Activated effector memory CD4-positive, alpha-beta T cell treated with Interleukin-2 at 50 U/mL for 16 hours (primary cell): ENCODE results near the gene ANGPTL4.

ENCODE experiments used
- DNase-seq: peaks from one replicate; pipeline ENCODE4 v3.0.0-alpha.2; 2020

ANGPTL4 gene

DNA sequence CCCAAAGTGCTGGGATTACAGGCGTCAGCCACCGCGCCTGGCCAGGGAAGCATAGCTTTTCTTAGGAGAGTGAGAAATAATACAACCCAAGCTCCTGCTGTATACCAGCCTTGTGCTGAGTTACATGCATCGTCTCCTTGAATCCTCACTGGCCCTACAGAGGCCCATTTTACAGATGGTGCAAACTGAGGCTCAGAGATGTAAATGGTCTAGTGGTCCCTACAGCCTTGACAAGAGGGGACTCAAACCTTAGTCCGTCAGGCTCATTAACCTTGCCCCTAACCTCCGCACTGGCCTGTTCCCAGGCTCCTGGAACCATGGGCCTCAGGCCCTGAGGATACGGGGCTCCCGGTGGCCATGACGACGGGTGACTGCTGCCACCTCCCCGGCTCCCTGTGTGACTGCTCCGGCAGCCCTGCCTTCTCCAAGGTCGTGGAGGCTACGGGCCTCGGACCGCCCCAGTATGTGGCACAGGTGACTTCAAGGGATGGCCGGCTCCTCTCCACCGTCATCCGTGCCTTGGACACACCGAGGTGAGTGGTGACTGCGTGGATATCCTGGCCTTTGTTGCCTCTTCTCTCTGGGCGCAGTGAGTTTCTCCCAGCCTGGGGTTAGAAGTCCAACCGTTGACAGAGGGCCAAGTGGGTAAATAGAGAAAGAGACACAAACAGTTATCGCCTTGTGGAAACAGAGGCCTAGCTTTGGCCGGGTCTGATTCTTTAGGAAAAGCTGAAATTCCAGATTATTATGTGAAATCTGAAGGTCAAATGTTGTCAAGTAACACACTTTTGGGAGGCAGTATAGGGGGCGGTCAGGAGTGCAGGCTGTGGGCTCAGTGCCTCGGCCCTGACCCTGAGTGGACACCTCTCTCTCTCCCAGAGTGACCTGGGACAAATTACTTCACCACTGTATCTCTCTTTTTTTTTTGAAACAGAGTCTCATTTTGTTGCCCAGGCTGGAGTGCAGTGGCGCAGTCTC, 57.8 kb downstream of the ANGPTL4 start:
- DNase-seq, result no peak

DNA sequence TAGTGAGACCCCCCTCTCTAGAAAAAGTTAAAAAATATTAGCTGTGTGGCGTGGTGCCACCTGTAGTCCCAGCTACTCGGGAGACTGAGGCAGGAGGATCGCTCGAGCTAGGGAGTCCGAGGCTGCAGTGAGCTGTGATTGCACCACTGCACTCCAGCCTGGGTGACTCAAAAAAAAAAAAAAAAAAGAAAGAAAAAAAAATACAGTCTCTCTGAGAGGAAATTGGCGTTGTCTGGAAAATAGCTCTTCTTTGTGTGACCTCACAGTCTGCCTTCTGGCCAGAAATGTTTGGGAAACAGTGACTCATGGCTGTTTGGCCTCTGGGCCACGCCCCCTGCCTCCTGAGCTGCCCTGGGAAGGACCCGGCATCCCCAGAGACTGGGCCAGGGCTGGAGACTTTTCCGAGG, 59.9 kb downstream of the ANGPTL4 start:
- no peak for DNase-seq
